Transverse colon (tissue), 4 donors: Measurements from ENCODE around the gene CSRP1.

ENCODE experiments used
- CTCF ChIP-seq, 5 experiments: fragments of 200-600 bp in 3 of 5; fragments of 450-650 bp in 2 of 5; sonication (generic) in 3 of 5; IDR thresholded peaks; 1 replicate in 2 of 5; 2 replicates in 3 of 5; pipeline ENCODE4 v1.5.1; 2016 to 2017; ENCODE audit warnings: antibody characterized with exemption in 5 of 5, inconsistent platforms in 3 of 5, mild to moderate bottlenecking in 2 of 5, moderate library complexity in 1 of 5
- EP300 ChIP-seq: sonication (generic); formaldehyde crosslinking; IDR thresholded peaks from one replicate; pipeline ENCODE4 v1.6.1; 2017; ENCODE audit warnings: antibody characterized with exemption, low read depth
- POLR2A ChIP-seq: fragments of 450-650 bp; IDR thresholded peaks from one replicate; pipeline ENCODE4 v1.6.1; 2016; ENCODE audit warnings: antibody characterized with exemption, mild to moderate bottlenecking, moderate library complexity
- POLR2AphosphoS5 ChIP-seq, 3 donors: sonication (generic); formaldehyde crosslinking; IDR thresholded peaks; one replicate each; pipeline ENCODE4 v1.6.1; 2016; ENCODE audit warnings: antibody characterized with exemption in 3 of 3

- TF ChIP-seq EP300 (no peak), CTCF (IDR thresholded peaks at IDR 0.05) (no peak), POLR2AphosphoS5 (IDR thresholded peaks at IDR 0.05) (peak in 1 of 3 donors; percentile 26), POLR2A (no peak)
These were observed 4.4 kb downstream of the CSRP1 start for GRCh38 chr1:201502511-201502857.
